HCT116 (cell line): Measurements from ENCODE around the gene LRP1B. TPM values are rescaled to one million over a fixed set of nuclear protein-coding genes. Genes with fewer than 3 reads are reported as not detected.

Experiments used
- ATAC-seq: fragments of 200-7000 bp; cut with Tn5 transposase; 2 replicates; pipeline ENCODE4 v1.9.1; 2020; ENCODE audit warnings: mild to moderate bottlenecking, moderate library complexity
- BruUV-seq: library from RNA; stranded (reverse); fragments of 400-500 nt; replicated peaks from 2 replicates; lab custom pipeline; 2021; lab: Mats Ljungman, UMichigan
- CTCF ChIA-PET: fragments of 300-600 bp; sonication (Branson Sonifier 250); formaldehyde crosslinking; loops from one replicate; lab custom pipeline; 2021; ENCODE audit warnings: antibody characterized with exemption; lab: Charles Lee
- POLR2A ChIA-PET: fragments of 300-600, 350-600 bp; sonication (Branson Sonifier 250); formaldehyde crosslinking; loops from one replicate; lab custom pipeline; 2021; ENCODE audit warnings: antibody characterized with exemption; lab: Charles Lee
- RAD21 ChIA-PET, 2 experiments: fragments of 300-600 bp; sonication (Branson Sonifier 250); formaldehyde crosslinking; loops; one replicate each; lab custom pipeline; 2023; ENCODE audit warnings: low total read pairs in 2 of 2; ENCODE audit not compliant: uncharacterized antibody in 2 of 2, unreplicated experiment in 2 of 2, low non-redundant PET in 1 of 2; lab: Charles Lee
- DNase-seq: peaks from one replicate; pipeline ENCODE4 v3.0.0-alpha.2; 2010; ENCODE audit warnings: low read depth, low spot score
- H2AFZ ChIP-seq: fragments of 200-600 bp; shearing (Covaris generic), sonication (generic); 2 replicates; pipeline ENCODE4 v1.6.1; 2017; ENCODE audit warnings: low read depth, mixed run types, mixed read lengths, antibody characterized with exemption, low read length; ENCODE audit not compliant: poor library complexity, severe bottlenecking
- H3K27ac ChIP-seq: 2 replicates; pipeline ENCODE4 v1.5.1; 2012; ENCODE audit warnings: low read depth, low read length
- H3K27me3 ChIP-seq: fragments of 200-600 bp; sonication (generic); 2 replicates; pipeline ENCODE4 v1.6.1; 2016; ENCODE audit warnings: mixed run types, low read length, mixed read lengths; ENCODE audit not compliant: insufficient read depth
- H3K36me3 ChIP-seq, 2 experiments: fragments of 200-500 bp in 1 of 2; fragments of 200-600 bp in 1 of 2; sonication (Bioruptor generic) in 1 of 2; sonication (generic) in 1 of 2; 2 replicates each; pipeline versions ENCODE4 v1.5.1 to v1.6.1; 2014 to 2016; ENCODE audit warnings: low read length in 2 of 2, inconsistent platforms in 1 of 2, mixed read lengths in 1 of 2, mixed run types in 1 of 2; ENCODE audit not compliant: insufficient read depth in 2 of 2, control insufficient read depth in 1 of 2
- H3K4me1 ChIP-seq, 2 experiments: fragments of 200-600 bp in 1 of 2; sonication (generic) in 1 of 2; 2 replicates each; pipeline versions ENCODE4 v1.5.1 to v1.6.1; 2012 to 2017; ENCODE audit warnings: low read length in 2 of 2, inconsistent platforms in 1 of 2, mild to moderate bottlenecking in 1 of 2, mixed read lengths in 1 of 2, mixed run types in 1 of 2, moderate library complexity in 1 of 2; ENCODE audit not compliant: insufficient read depth in 2 of 2, control insufficient read depth in 1 of 2
- H3K4me2 ChIP-seq: fragments of 200-600 bp; sonication (generic); 2 replicates; pipeline ENCODE4 v1.6.1; 2017; ENCODE audit warnings: mixed run types, low read length, mixed read lengths
- H3K4me3 ChIP-seq, 2 experiments: fragments of 200-600 bp in 1 of 2; sonication (generic) in 1 of 2; replicated peaks in 1 of 2; 2 replicates each; pipeline ENCODE4 v1.5.1; 2011 to 2016; ENCODE audit warnings: low read length in 2 of 2, control low read depth in 1 of 2, low read depth in 1 of 2, mild to moderate bottlenecking in 1 of 2, mixed read lengths in 1 of 2, mixed run types in 1 of 2
- H3K79me2 ChIP-seq: fragments of 200-600 bp; sonication (generic); 2 replicates; pipeline ENCODE4 v1.6.1; 2017; ENCODE audit warnings: mild to moderate bottlenecking, mixed run types, low read length, moderate library complexity, mixed read lengths; ENCODE audit not compliant: insufficient read depth
- H3K9ac ChIP-seq: fragments of 200-600 bp; sonication (generic); 2 replicates; pipeline ENCODE4 v1.6.1; 2016; ENCODE audit warnings: low read length, mixed read lengths
- H3K9me2 ChIP-seq: fragments of 200-600 bp; sonication (generic), shearing (Covaris generic); 2 replicates; pipeline ENCODE4 v1.6.1; 2017; ENCODE audit warnings: mixed run types, mild to moderate bottlenecking, moderate library complexity; ENCODE audit not compliant: insufficient read depth
- H3K9me3 ChIP-seq, 2 experiments: fragments of 200-500 bp in 1 of 2; fragments of 200-600 bp in 1 of 2; sonication (Bioruptor generic) in 1 of 2; sonication (generic) in 1 of 2; 2 replicates each; pipeline ENCODE4 v1.6.1; 2014 to 2017; ENCODE audit warnings: low read length in 2 of 2, mixed read lengths in 2 of 2, inconsistent platforms in 1 of 2, low read depth in 1 of 2, mild to moderate bottlenecking in 1 of 2, mixed run types in 1 of 2, moderate library complexity in 1 of 2; ENCODE audit not compliant: control insufficient read depth in 1 of 2, insufficient read depth in 1 of 2
- H4K20me1 ChIP-seq: fragments of 200-600 bp; sonication (generic), shearing (Covaris generic); 2 replicates; pipeline ENCODE4 v1.6.1; 2017; ENCODE audit warnings: mixed run types, mild to moderate bottlenecking, moderate library complexity; ENCODE audit not compliant: insufficient read depth
- CEBPB ChIP-seq: IDR thresholded peaks from 2 replicates; pipeline ENCODE4 v1.6.1; 2012; ENCODE audit warnings: low read depth
- CTCF ChIP-seq, 3 experiments: fragments of 200-600 bp in 1 of 3; sonication (generic) in 1 of 3; IDR thresholded peaks in 2 of 3; conservative IDR thresholded peaks in 1 of 3; 2 replicates each; pipeline ENCODE4 v1.5.1; 2012 to 2017; ENCODE audit warnings: low read depth in 2 of 3, low read length in 2 of 3, antibody characterized with exemption in 1 of 3, borderline replicate concordance in 1 of 3, control low read depth in 1 of 3, mild to moderate bottlenecking in 1 of 3, mixed read lengths in 1 of 3, mixed run types in 1 of 3, moderate library complexity in 1 of 3; ENCODE audit not compliant: insufficient read depth in 1 of 3
- EZH2phosphoT487 ChIP-seq: fragments of 200-600 bp; IDR thresholded peaks from 2 replicates; pipeline ENCODE4 v1.6.1; 2018; ENCODE audit warnings: antibody characterized with exemption, borderline replicate concordance
- FOSL1 ChIP-seq: IDR thresholded peaks from 2 replicates; pipeline ENCODE4 v1.6.1; 2012; ENCODE audit warnings: low read depth
- POLR2A ChIP-seq: IDR thresholded peaks from 2 replicates; pipeline ENCODE4 v1.7.0; 2011; ENCODE audit warnings: borderline replicate concordance; ENCODE audit not compliant: insufficient read depth, insufficient read length; ENCODE audit errors: extremely low read depth
- POLR2AphosphoS5 ChIP-seq: IDR thresholded peaks from 2 replicates; pipeline ENCODE4 v1.6.1; 2011; ENCODE audit warnings: mild to moderate bottlenecking, low read depth, low read length, moderate library complexity
- RAD21 ChIP-seq: IDR thresholded peaks from 2 replicates; pipeline ENCODE4 v1.6.1; 2012; ENCODE audit warnings: low read depth, mild to moderate bottlenecking
- REST ChIP-seq: IDR thresholded peaks from 2 replicates; pipeline ENCODE4 v1.6.1; 2012; ENCODE audit warnings: low read depth
- SIN3A ChIP-seq: IDR thresholded peaks from 2 replicates; pipeline ENCODE4 v1.6.1; 2012; ENCODE audit warnings: low read depth
- SP1 ChIP-seq: IDR thresholded peaks from 2 replicates; pipeline ENCODE4 v1.6.1; 2012; ENCODE audit warnings: low read depth
- YY1 ChIP-seq: IDR thresholded peaks from 2 replicates; pipeline ENCODE4 v1.6.1; 2011; ENCODE audit warnings: low read length, low read depth, moderate library complexity, mild to moderate bottlenecking; ENCODE audit not compliant: insufficient replicate concordance; ENCODE audit errors: extremely low read depth
- ZBTB33 ChIP-seq: IDR thresholded peaks from 2 replicates; pipeline ENCODE4 v1.6.1; 2011; ENCODE audit warnings: mild to moderate bottlenecking, low read length, moderate library complexity; ENCODE audit not compliant: insufficient replicate concordance; ENCODE audit errors: extremely low read depth
- ZFX ChIP-seq: fragments of 450-650 bp; IDR thresholded peaks from 2 replicates; pipeline ENCODE4 v1.6.1; 2017
- ZNF274 ChIP-seq: fragments of 200-500 bp; sonication (Bioruptor generic); IDR thresholded peaks from 2 replicates; pipeline ENCODE4 v1.6.1; 2014; ENCODE audit warnings: mild to moderate bottlenecking, low read depth, low read length, inconsistent platforms
- intact Hi-C: fragments of 100-400 bp; cut with micrococcal nuclease; formaldehyde crosslinking; loops from 2 replicates; pipeline ENCODE4 v1.10.0; 2022
- total RNA-seq: library from RNA; stranded (reverse); gene quantifications from one replicate; pipeline ENCODE4 v1.2.1, GENCODE V29; 2021; ENCODE audit not compliant: unreplicated experiment

The LRP1B gene
- total RNA-seq, 1 experiment from 2014 or later, result 0.34 TPM

GRCh38 chr2:140496714-140497113 is 1634.1 kb downstream of the LRP1B start:
- Histone ChIP-seq H4K20me1 (no peaks in the 10 kb centered on the region), H3K9me2 (no peaks in the 10 kb centered on the region), H3K9ac (no peak overlapping the region)
- POLR2A ChIA-PET, result no interaction called here
- TF ChIP-seq POLR2A (no peak), YY1 (no peak), RAD21 (no peak), FOSL1 (no peak), CEBPB (no peak), ZBTB33 (no peak), SIN3A (no peak), ZFX (no peak), POLR2AphosphoS5 (no peak), REST (no peak), ZNF274 (no peak), CTCF (IDR thresholded peaks at IDR 0.05 in 2 of 3, conservative IDR thresholded peaks at IDR 0.05 in 1 of 3; ENCODE audit: borderline replicate concordance in 1 of 3, insufficient read depth in 1 of 3, low read depth in 2 of 3, low read length in 2 of 3) (no peak), SP1 (no peak), EZH2phosphoT487 (no peak)
- TF ChIP-seq, all 23 proteins: peak for 0
- Histone ChIP-seq H3K27ac (no peak overlapping the region), H3K79me2 (no peaks in the 10 kb centered on the region), H3K9me3 (no peaks in the 10 kb centered on the region), H3K4me3 (no peak overlapping the region), H3K36me3 (no peaks in the 10 kb centered on the region), H3K4me1 (no peaks in the 10 kb centered on the region), H3K4me2 (no peak overlapping the region), H3K27me3 (no peaks in the 10 kb centered on the region), H2AFZ (no peak overlapping the region)
- ATAC-seq (no peak), DNase-seq (no peak)
- intact Hi-C loops, result no loop called here
- ChIA-PET RAD21 (no interaction called here), CTCF (no interaction called here)
- BruUV-seq, result no TSS peak
